SK-N-SH treated with all-trans-retinoic acid at 6 μM for 48 hours (cell line): ENCODE measurements around the gene CEP120.

Source experiments
- CSDC2 ChIP-seq: fragments of 250-450 bp; sonication (Bioruptor Pico); IDR thresholded peaks from 2 replicates; pipeline ENCODE4 v1.5.0; 2020; ENCODE audit warnings: mild to moderate bottlenecking, moderate library complexity
- TF ChIP-seq, protein P1 (sequence below): fragments of 250-450 bp; sonication (Bioruptor Pico); IDR thresholded peaks from 2 replicates; pipeline ENCODE4 v1.5.1; 2020; ENCODE audit warnings: low read depth, mild to moderate bottlenecking, moderate library complexity

DNA sequence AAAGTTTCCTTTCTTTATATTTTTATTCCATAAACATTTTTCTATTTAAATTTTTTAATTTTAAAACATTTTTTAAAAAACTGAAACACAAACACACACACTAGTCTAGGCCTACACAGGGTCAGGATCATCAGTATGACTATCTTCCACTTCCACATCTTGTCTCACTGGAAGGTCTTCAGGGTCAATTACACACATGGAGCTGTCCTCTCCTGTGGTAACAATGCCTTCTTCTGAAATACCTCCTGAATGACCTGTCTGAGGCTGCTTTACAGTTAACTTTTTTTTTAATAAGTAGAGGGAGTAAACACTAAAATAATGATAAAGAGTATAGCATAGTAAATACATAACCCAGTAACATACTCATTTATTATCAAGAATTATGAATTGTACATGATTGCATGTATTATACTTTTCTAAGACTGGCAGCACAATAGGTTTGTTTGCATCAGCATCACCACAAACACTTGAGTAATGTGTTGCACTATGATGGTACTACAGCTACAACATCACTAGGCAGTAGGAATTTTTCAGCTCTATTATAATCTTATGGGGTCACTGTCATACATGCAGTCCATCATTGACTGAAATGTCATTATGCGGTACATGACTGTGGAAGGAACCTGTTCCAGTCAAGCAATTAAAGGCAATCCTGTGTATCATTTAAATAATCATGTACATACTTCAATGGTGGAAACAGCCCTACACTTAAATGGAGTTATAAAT is 17.4 kb upstream of the CEP120 start:
- no peak for TF ChIP-seq CSDC2 (CRISPR knock-in tag)
- TF ChIP-seq, protein P1, sequence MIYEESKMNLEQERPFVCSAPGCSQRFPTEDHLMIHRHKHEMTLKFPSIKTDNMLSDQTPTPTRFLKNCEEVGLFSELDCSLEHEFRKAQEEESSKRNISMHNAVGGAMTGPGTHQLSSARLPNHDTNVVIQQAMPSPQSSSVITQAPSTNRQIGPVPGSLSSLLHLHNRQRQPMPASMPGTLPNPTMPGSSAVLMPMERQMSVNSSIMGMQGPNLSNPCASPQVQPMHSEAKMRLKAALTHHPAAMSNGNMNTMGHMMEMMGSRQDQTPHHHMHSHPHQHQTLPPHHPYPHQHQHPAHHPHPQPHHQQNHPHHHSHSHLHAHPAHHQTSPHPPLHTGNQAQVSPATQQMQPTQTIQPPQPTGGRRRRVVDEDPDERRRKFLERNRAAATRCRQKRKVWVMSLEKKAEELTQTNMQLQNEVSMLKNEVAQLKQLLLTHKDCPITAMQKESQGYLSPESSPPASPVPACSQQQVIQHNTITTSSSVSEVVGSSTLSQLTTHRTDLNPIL (CRISPR knock-in tag): no peak
